Gastroesophageal sphincter (tissue), 3 donors: ENCODE measurements around the gene CACNA1A.

Experiments
- EP300 ChIP-seq: sonication (generic); formaldehyde crosslinking; IDR thresholded peaks from one replicate; pipeline ENCODE4 v1.6.1; 2017; ENCODE audit warnings: antibody characterized with exemption, mild to moderate bottlenecking
- POLR2A ChIP-seq, 2 donors: fragments of 450-650 bp; IDR thresholded peaks; one replicate each; pipeline ENCODE4 v1.6.1; 2017; ENCODE audit warnings: antibody characterized with exemption in 2 of 2, mild to moderate bottlenecking in 2 of 2, moderate library complexity in 1 of 2
- POLR2AphosphoS5 ChIP-seq: sonication (generic); formaldehyde crosslinking; IDR thresholded peaks from one replicate; pipeline ENCODE4 v1.6.1; 2017; ENCODE audit warnings: antibody characterized with exemption
- TF ChIP-seq, protein P1 (sequence below), 4 experiments: fragments of 200-600 bp in 2 of 4; fragments of 450-650 bp in 2 of 4; sonication (generic) in 1 of 4; IDR thresholded peaks; one replicate each; pipeline ENCODE4 v1.5.1; 2017 to 2019; ENCODE audit warnings: antibody characterized with exemption in 4 of 4, mild to moderate bottlenecking in 2 of 4, moderate library complexity in 2 of 4

DNA sequence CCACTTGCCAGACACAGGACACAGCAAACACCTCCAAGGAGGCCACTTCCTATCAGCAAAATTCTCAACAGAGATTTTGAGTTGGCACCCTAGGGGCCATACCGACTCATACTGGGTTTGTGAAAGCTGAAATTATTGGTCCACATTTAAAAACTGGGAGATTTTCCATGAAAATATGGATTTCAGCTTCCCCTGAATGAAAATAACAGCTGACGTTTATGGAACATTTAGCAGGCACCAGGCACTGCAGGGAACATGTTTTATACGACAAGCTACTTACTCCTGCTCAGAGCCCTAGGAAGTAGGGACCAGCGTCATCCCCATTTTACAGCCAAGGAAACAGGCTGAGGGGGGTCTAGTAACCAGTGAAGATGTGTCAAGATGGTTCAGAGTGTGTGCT lies 186.8 kb downstream of the CACNA1A start:
- TF ChIP-seq, protein P1, sequence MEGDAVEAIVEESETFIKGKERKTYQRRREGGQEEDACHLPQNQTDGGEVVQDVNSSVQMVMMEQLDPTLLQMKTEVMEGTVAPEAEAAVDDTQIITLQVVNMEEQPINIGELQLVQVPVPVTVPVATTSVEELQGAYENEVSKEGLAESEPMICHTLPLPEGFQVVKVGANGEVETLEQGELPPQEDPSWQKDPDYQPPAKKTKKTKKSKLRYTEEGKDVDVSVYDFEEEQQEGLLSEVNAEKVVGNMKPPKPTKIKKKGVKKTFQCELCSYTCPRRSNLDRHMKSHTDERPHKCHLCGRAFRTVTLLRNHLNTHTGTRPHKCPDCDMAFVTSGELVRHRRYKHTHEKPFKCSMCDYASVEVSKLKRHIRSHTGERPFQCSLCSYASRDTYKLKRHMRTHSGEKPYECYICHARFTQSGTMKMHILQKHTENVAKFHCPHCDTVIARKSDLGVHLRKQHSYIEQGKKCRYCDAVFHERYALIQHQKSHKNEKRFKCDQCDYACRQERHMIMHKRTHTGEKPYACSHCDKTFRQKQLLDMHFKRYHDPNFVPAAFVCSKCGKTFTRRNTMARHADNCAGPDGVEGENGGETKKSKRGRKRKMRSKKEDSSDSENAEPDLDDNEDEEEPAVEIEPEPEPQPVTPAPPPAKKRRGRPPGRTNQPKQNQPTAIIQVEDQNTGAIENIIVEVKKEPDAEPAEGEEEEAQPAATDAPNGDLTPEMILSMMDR (IDR thresholded peaks at IDR 0.05), result no peak
- TF ChIP-seq POLR2AphosphoS5 (no peak), POLR2A (IDR thresholded peaks at IDR 0.05) (no peak), EP300 (no peak)
